ENCODE results near the gene LGR6. TPM values are rescaled to one million over a fixed set of nuclear protein-coding genes. Genes with fewer than 3 reads are reported as not detected.

The LGR6 gene
- total and polyA plus RNA-seq, 2 of the 8 experiments (the other 6 are each of a cell fraction or from before 2014, with no cell fraction given) = 0.50 to 1.0 TPM

- no peak overlapping the region for H3K4me2 ChIP-seq (ENCODE audit: insufficient read depth in 1 of 2, low read depth in 2 of 2, low read length in 2 of 2)
- H3K23ac ChIP-seq (ENCODE audit: insufficient read length) = no peak overlapping the region
- no peaks in the 10 kb centered on the region for H3K9me3 ChIP-seq (ENCODE audit: insufficient read depth in 2 of 2, low read depth in 1 of 2, low read length in 1 of 2)
- H3K36me3 ChIP-seq (ENCODE audit: control insufficient read depth in 2 of 4, insufficient read depth in 4 of 4, low read length in 3 of 4) = no peaks in the 10 kb centered on the region
- no peak overlapping the region for H2BK5ac ChIP-seq (ENCODE audit: low read depth, low read length)
- no peaks in the 10 kb centered on the region for H3K79me1 ChIP-seq (ENCODE audit: low read depth, low read length)
- no peak overlapping the region for H2AFZ ChIP-seq (ENCODE audit: low read length)
- H4K5ac ChIP-seq (ENCODE audit: insufficient read length, low read depth, low read length) = no peak overlapping the region
- no peak for DNase-seq (ENCODE audit: low read depth in 1 of 2, low spot score in 2 of 2)
- 93% methylated on average over 1 of the region's 1 CpG; no CpG with 5 or more reads in 1 of the 2 experiments for WGBS, 2 experiments (ENCODE audit: extremely low coverage in 1 of 2, insufficient coverage in 1 of 2, insufficient read length in 1 of 2, insufficient replicate concordance in 2 of 2, low coverage in 1 of 2, low lambda C conversion rate in 2 of 2, missing lambda C conversion rate in 1 of 2)
- H3K79me2 ChIP-seq (ENCODE audit: control insufficient read depth in 1 of 2, insufficient read depth in 2 of 2, low read length in 2 of 2) = peaks cover 0 to 25% of the 10 kb centered on the region in 2 experiments; a peak in 2 of 4 replicates
- POLR2A ChIA-PET (ENCODE audit: partially characterized antibody) = interaction anchor here (0.7 to 1.2 kb wide), 2 partner anchors 9 to 18 kb away, joined by 3 read pairs; no protein-coding TSS in a partner anchor
- H3K27ac ChIP-seq (ENCODE audit: low read depth, low read length) = no peak overlapping the region
- no peak overlapping the region for H3K9ac ChIP-seq (replicated peaks in 1 of 4; ENCODE audit: extremely low read depth in 1 of 4, low read depth in 3 of 4, low read length in 3 of 4)
- no peak overlapping the region for H3K56ac ChIP-seq (replicated peaks; ENCODE audit: insufficient read length, low read depth, low read length)
- no peak overlapping the region for H4K91ac ChIP-seq (replicated peaks; ENCODE audit: insufficient read length, low read length)
- CTCF ChIA-PET (ENCODE audit: partially characterized antibody) = interaction anchor here (0.6 to 1.2 kb wide), 2 partner anchors 17 to 21 kb away, joined by 3 to 5 read pairs; no protein-coding TSS in a partner anchor
- H2BK20ac ChIP-seq (ENCODE audit: low read length) = no peak overlapping the region
- no peak overlapping the region for H3K14ac ChIP-seq (ENCODE audit: insufficient read length)
- H2AK5ac ChIP-seq (ENCODE audit: low read depth, low read length) = no peak overlapping the region
- 0 out of 2 replicates have a peak overlapping the region, but pooled peaks have one; percentile 19 for H2BK15ac ChIP-seq (ENCODE audit: low read length)
- H3K4me1 ChIP-seq (replicated peaks in 1 of 4; ENCODE audit: control insufficient read depth in 3 of 4, insufficient read depth in 4 of 4, low read length in 3 of 4) = peaks cover 0 to 8% (median 4%) of the 10 kb centered on the region in 4 experiments; a peak in 3 of 7 replicates
- H2BK12ac ChIP-seq (ENCODE audit: low read depth, low read length) = 0 out of 2 replicates have a peak overlapping the region, but pooled peaks have one; percentile 4
- FAIRE-seq = no peak
- no peak overlapping the region for H2BK120ac ChIP-seq (replicated peaks; ENCODE audit: low read depth, low read length)
- H3K18ac ChIP-seq (ENCODE audit: extremely low read depth, low read length) = no peak overlapping the region
- H4K20me1 ChIP-seq (replicated peaks in 1 of 2; ENCODE audit: control insufficient read depth in 1 of 2, insufficient read depth in 2 of 2, low read length in 2 of 2) = no peaks in the 10 kb centered on the region
- no peaks in the 10 kb centered on the region for H3K27me3 ChIP-seq (replicated peaks in 1 of 4; ENCODE audit: control insufficient read depth in 3 of 4, extremely low read depth in 1 of 4, insufficient read depth in 3 of 4, low read length in 3 of 4)
- no peak overlapping the region for H3K4me3 ChIP-seq (ENCODE audit: extremely low read depth in 1 of 4, insufficient read depth in 2 of 4, low read depth in 3 of 4, low read length in 4 of 4)
- H3K23me2 ChIP-seq (ENCODE audit: low read depth, low read length) = no peaks in the 10 kb centered on the region
- no peak overlapping the region for H3K4ac ChIP-seq (replicated peaks; ENCODE audit: insufficient read length, low read depth, low read length)
- no peak overlapping the region for H4K8ac ChIP-seq (ENCODE audit: extremely low read depth, insufficient read depth, low read length)
- TF ChIP-seq, protein P1, sequence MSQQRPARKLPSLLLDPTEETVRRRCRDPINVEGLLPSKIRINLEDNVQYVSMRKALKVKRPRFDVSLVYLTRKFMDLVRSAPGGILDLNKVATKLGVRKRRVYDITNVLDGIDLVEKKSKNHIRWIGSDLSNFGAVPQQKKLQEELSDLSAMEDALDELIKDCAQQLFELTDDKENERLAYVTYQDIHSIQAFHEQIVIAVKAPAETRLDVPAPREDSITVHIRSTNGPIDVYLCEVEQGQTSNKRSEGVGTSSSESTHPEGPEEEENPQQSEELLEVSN (IDR thresholded peaks at IDR 0.05) = no peak
- TF ChIP-seq SP1 (IDR thresholded peaks at IDR 0.05; ENCODE audit: low read depth, low read length) (no peak), SRF (IDR thresholded peaks at IDR 0.05; ENCODE audit: low read depth, low read length) (no peak), RAD21 (IDR thresholded peaks at IDR 0.05 in 1 of 2, conservative IDR thresholded peaks at IDR 0.05 in 1 of 2; ENCODE audit: low read depth in 2 of 2, low read length in 2 of 2) (no peak), EGR1 (IDR thresholded peaks at IDR 0.05; ENCODE audit: borderline replicate concordance, low read depth, low read length) (no peak), CEBPB (IDR thresholded peaks at IDR 0.05; ENCODE audit: low read depth, low read length) (no peak), SP4 (IDR thresholded peaks at IDR 0.05; ENCODE audit: low read length) (no peak), KDM4A (IDR thresholded peaks at IDR 0.05; ENCODE audit: low read depth, low read length, severe bottlenecking) (no peak), EZH2 (IDR thresholded peaks at IDR 0.05; ENCODE audit: low read depth, low read length, severe bottlenecking) (no peak), TEAD4 (IDR thresholded peaks at IDR 0.05; ENCODE audit: low read depth, low read length) (no peak), CBX8 (IDR thresholded peaks at IDR 0.05; ENCODE audit: borderline replicate concordance, low read depth, low read length) (no peak), TCF12 (IDR thresholded peaks at IDR 0.05; ENCODE audit: low read depth, low read length) (no peak)
- TF ChIP-seq, protein P2, sequence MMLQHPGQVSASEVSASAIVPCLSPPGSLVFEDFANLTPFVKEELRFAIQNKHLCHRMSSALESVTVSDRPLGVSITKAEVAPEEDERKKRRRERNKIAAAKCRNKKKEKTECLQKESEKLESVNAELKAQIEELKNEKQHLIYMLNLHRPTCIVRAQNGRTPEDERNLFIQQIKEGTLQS (IDR thresholded peaks at IDR 0.05; ENCODE audit: insufficient read depth, low read depth, low read length) = no peak
Observed at GRCh38 chr1:202367271-202367670, 173.7 kb downstream of the LGR6 start.
